Right forelimb (tissue), 1 donor: Measurements from ENCODE around the gene PDE4D.

ENCODE experiments used
- DNase-seq: peaks from one replicate; pipeline ENCODE4 v3.0.0-alpha.2; 2018

PDE4D gene

GRCh38 chr5:59126016-59126707 lies 767.4 kb downstream of the PDE4D start:
- no peak for DNase-seq

GRCh38 chr5:59125011-59125961 lies 768.2 kb downstream of the PDE4D start:
- no peak for DNase-seq

GRCh38 chr5:59123595-59124561 lies 769.6 kb downstream of the PDE4D start:
- DNase-seq: no peak

- no peak for DNase-seq
Observed at GRCh38 chr5:59119480-59119879, 774.0 kb downstream of the PDE4D start.

GRCh38 chr5:59117320-59117719 lies 776.2 kb downstream of the PDE4D start:
- no peak for DNase-seq

GRCh38 chr5:59116231-59116865 lies 777.2 kb downstream of the PDE4D start:
- DNase-seq: no peak

GRCh38 chr5:59115345-59115744 lies 778.2 kb downstream of the PDE4D start:
- no peak for DNase-seq

- DNase-seq: no peak
Observed at GRCh38 chr5:59109383-59109782, 784.1 kb downstream of the PDE4D start.

GRCh38 chr5:59107692-59108091 lies 785.8 kb downstream of the PDE4D start:
- no peak for DNase-seq

GRCh38 chr5:59104400-59105127 lies 789.0 kb downstream of the PDE4D start:
- peak; percentile 52 for DNase-seq

GRCh38 chr5:59103303-59103702 lies 790.2 kb downstream of the PDE4D start:
- no peak for DNase-seq

GRCh38 chr5:59102437-59102836 lies 791.1 kb downstream of the PDE4D start:
- no peak for DNase-seq

- no peak for DNase-seq
Observed at GRCh38 chr5:59100875-59101274, 792.7 kb downstream of the PDE4D start.

GRCh38 chr5:59099995-59100345 lies 793.6 kb downstream of the PDE4D start:
- no peak for DNase-seq

- DNase-seq: no peak
Observed at GRCh38 chr5:59099270-59099994, 794.1 kb downstream of the PDE4D start.

GRCh38 chr5:59098743-59099142 lies 794.8 kb downstream of the PDE4D start:
- no peak for DNase-seq

GRCh38 chr5:59097712-59098111 lies 795.8 kb downstream of the PDE4D start:
- no peak for DNase-seq

- DNase-seq: no peak
Observed at GRCh38 chr5:59097116-59097515, 796.4 kb downstream of the PDE4D start.

- DNase-seq: no peak
Observed at GRCh38 chr5:59095480-59095879, 798.0 kb downstream of the PDE4D start.

GRCh38 chr5:59094864-59095263 lies 798.7 kb downstream of the PDE4D start:
- no peak for DNase-seq

GRCh38 chr5:59093329-59093728 lies 800.2 kb downstream of the PDE4D start:
- no peak for DNase-seq
